ENCODE measurements around the gene PDGFD. TPM values are rescaled to one million over a fixed set of nuclear protein-coding genes. Genes with fewer than 3 reads are reported as not detected.

PDGFD gene
- total RNA-seq, 1 experiment from 2014 or later: not detected

- no peak for DNase-seq (ENCODE audit: low read depth)
Measured at GRCh38 chr11:104145062-104145461, 18.9 kb downstream of the PDGFD start.

- no peak for DNase-seq (ENCODE audit: low read depth)
Measured at GRCh38 chr11:104142698-104143097, 21.2 kb downstream of the PDGFD start.

- no peak for DNase-seq (ENCODE audit: low read depth)
Measured at GRCh38 chr11:104136861-104137260, 27.1 kb downstream of the PDGFD start.

GRCh38 chr11:104134745-104135144, 29.2 kb downstream of the PDGFD start:
- DNase-seq (ENCODE audit: low read depth): peak; percentile 32

- no peak for DNase-seq (ENCODE audit: low read depth)
Measured at GRCh38 chr11:104130161-104130560, 33.8 kb downstream of the PDGFD start.

GRCh38 chr11:104129145-104129544, 34.8 kb downstream of the PDGFD start:
- no peak for DNase-seq (ENCODE audit: low read depth)

GRCh38 chr11:104127828-104128227, 36.1 kb downstream of the PDGFD start:
- no peak for DNase-seq (ENCODE audit: low read depth)

- DNase-seq (ENCODE audit: low read depth): no peak
Measured at GRCh38 chr11:104126464-104126863, 37.5 kb downstream of the PDGFD start.

- DNase-seq (ENCODE audit: low read depth): no peak
Measured at GRCh38 chr11:104124979-104125378, 39.0 kb downstream of the PDGFD start.

GRCh38 chr11:104122836-104123235, 41.1 kb downstream of the PDGFD start:
- DNase-seq (ENCODE audit: low read depth): no peak

GRCh38 chr11:104122011-104122635, 41.8 kb downstream of the PDGFD start:
- no peak for DNase-seq (ENCODE audit: low read depth)

GRCh38 chr11:104120493-104121137, 43.3 kb downstream of the PDGFD start:
- DNase-seq (ENCODE audit: low read depth): no peak

- DNase-seq (ENCODE audit: low read depth): no peak
Measured at GRCh38 chr11:104118105-104118744, 45.7 kb downstream of the PDGFD start.

GRCh38 chr11:104113541-104113940, 50.4 kb downstream of the PDGFD start:
- DNase-seq (ENCODE audit: low read depth): no peak

- DNase-seq (ENCODE audit: low read depth): no peak
Measured at GRCh38 chr11:104106136-104106754, 57.7 kb downstream of the PDGFD start.

- no peak for DNase-seq (ENCODE audit: low read depth)
Measured at GRCh38 chr11:104105155-104105554, 58.8 kb downstream of the PDGFD start.

GRCh38 chr11:104104664-104105063, 59.3 kb downstream of the PDGFD start:
- DNase-seq (ENCODE audit: low read depth): no peak

- DNase-seq (ENCODE audit: low read depth): no peak
Measured at GRCh38 chr11:104104201-104104600, 59.7 kb downstream of the PDGFD start.

GRCh38 chr11:104098555-104098954, 65.4 kb downstream of the PDGFD start:
- DNase-seq (ENCODE audit: low read depth): no peak

GRCh38 chr11:104098132-104098531, 65.8 kb downstream of the PDGFD start:
- no peak for DNase-seq (ENCODE audit: low read depth)

GRCh38 chr11:104096900-104097299, 67.0 kb downstream of the PDGFD start:
- no peak for DNase-seq (ENCODE audit: low read depth)

GRCh38 chr11:104095791-104096190, 68.2 kb downstream of the PDGFD start:
- no peak for DNase-seq (ENCODE audit: low read depth)

- no peak for DNase-seq (ENCODE audit: low read depth)
Measured at GRCh38 chr11:104094576-104094975, 69.4 kb downstream of the PDGFD start.

Data from RPMI7951 (cell line).